A673 (cell line): Measurements from ENCODE around the gene STAB1. TPM values are rescaled to one million over a fixed set of nuclear protein-coding genes. Genes with fewer than 3 reads are reported as not detected.

Experiments
- BruUV-seq: library from RNA; stranded (reverse); fragments of 400-500 nt; replicated peaks from 2 replicates; lab custom pipeline; 2021; lab: Mats Ljungman, UMichigan
- CTCF ChIA-PET: fragments of 300-600 bp; sonication (Branson Sonifier 250); formaldehyde crosslinking; loops from one replicate; lab custom pipeline; 2022; ENCODE audit warnings: antibody characterized with exemption; lab: Charles Lee
- POLR2A ChIA-PET: fragments of 300-600 bp; sonication (Branson Sonifier 250); formaldehyde crosslinking; loops from one replicate; lab custom pipeline; 2022; ENCODE audit warnings: antibody characterized with exemption; ENCODE audit not compliant: low non-redundant PET; lab: Charles Lee
- DNase-seq: peaks from one replicate; pipeline ENCODE4 v3.0.0-alpha.2; 2015; ENCODE audit warnings: low spot score
- H3K27ac ChIP-seq: fragments of 200-600 bp; sonication (generic); 2 replicates; pipeline ENCODE4 v1.5.1; 2016; ENCODE audit warnings: mixed run types, low read depth, mild to moderate bottlenecking, mixed read lengths, antibody characterized with exemption, low read length; ENCODE audit not compliant: poor library complexity, severe bottlenecking
- H3K27me3 ChIP-seq: fragments of 200-600 bp; sonication (generic); replicated peaks from 2 replicates; pipeline ENCODE4 v1.6.1; 2017; ENCODE audit warnings: mixed run types, low read depth, mild to moderate bottlenecking, mixed read lengths, antibody characterized with exemption, low read length; ENCODE audit not compliant: insufficient read depth, poor library complexity
- H3K36me3 ChIP-seq: fragments of 200-600 bp; sonication (generic); 2 replicates; pipeline ENCODE4 v1.6.1; 2016; ENCODE audit warnings: mixed run types, mild to moderate bottlenecking, mixed read lengths, antibody characterized with exemption, low read length; ENCODE audit not compliant: insufficient read depth, poor library complexity, severe bottlenecking
- H3K4me1 ChIP-seq: fragments of 200-600 bp; sonication (generic); 2 replicates; pipeline ENCODE4 v1.6.1; 2017; ENCODE audit warnings: mixed run types, mild to moderate bottlenecking, mixed read lengths, antibody characterized with exemption, low read length; ENCODE audit not compliant: insufficient read depth, poor library complexity, severe bottlenecking
- H3K4me3 ChIP-seq: fragments of 200-600 bp; sonication (generic); 2 replicates; pipeline ENCODE4 v1.5.1; 2016; ENCODE audit warnings: low read depth, mixed run types, mild to moderate bottlenecking, mixed read lengths, low read length; ENCODE audit not compliant: poor library complexity, severe bottlenecking
- H3K9me3 ChIP-seq: fragments of 200-600 bp; sonication (generic); 2 replicates; pipeline ENCODE4 v1.6.1; 2016; ENCODE audit warnings: mixed run types, low read depth, mild to moderate bottlenecking, mixed read lengths, antibody characterized with exemption, low read length; ENCODE audit not compliant: poor library complexity, severe bottlenecking
- EZH2 ChIP-seq: fragments of 200-600 bp; sonication (generic); IDR thresholded peaks from 2 replicates; pipeline ENCODE4 v1.6.1; 2017; ENCODE audit warnings: borderline replicate concordance, low read depth, mild to moderate bottlenecking, mixed read lengths, antibody characterized with exemption, low read length; ENCODE audit not compliant: poor library complexity, severe bottlenecking
- intact Hi-C: fragments of 100-400 bp; cut with micrococcal nuclease; formaldehyde crosslinking; loops from one replicate; pipeline ENCODE4 v1.10.0; 2022; ENCODE audit not compliant: unreplicated experiment
- total RNA-seq: library from RNA; stranded (reverse); gene quantifications from 2 replicates; pipeline ENCODE4 v1.2.3, GENCODE V29; 2021
- TF ChIP-seq, protein P1 (sequence below): fragments of 300-800, 200-600 bp; sonication (generic); conservative IDR thresholded peaks from 2 replicates; pipeline ENCODE4 v1.5.1; 2017; ENCODE audit warnings: low read depth, mild to moderate bottlenecking, antibody characterized with exemption, low read length, moderate library complexity, mixed read lengths

Gene STAB1
- total RNA-seq, 1 experiment from 2014 or later: 0.41 TPM

GRCh38 chr3:52471371-52472238 is 23.5 kb upstream of the STAB1 start:
- TF ChIP-seq, protein P1, sequence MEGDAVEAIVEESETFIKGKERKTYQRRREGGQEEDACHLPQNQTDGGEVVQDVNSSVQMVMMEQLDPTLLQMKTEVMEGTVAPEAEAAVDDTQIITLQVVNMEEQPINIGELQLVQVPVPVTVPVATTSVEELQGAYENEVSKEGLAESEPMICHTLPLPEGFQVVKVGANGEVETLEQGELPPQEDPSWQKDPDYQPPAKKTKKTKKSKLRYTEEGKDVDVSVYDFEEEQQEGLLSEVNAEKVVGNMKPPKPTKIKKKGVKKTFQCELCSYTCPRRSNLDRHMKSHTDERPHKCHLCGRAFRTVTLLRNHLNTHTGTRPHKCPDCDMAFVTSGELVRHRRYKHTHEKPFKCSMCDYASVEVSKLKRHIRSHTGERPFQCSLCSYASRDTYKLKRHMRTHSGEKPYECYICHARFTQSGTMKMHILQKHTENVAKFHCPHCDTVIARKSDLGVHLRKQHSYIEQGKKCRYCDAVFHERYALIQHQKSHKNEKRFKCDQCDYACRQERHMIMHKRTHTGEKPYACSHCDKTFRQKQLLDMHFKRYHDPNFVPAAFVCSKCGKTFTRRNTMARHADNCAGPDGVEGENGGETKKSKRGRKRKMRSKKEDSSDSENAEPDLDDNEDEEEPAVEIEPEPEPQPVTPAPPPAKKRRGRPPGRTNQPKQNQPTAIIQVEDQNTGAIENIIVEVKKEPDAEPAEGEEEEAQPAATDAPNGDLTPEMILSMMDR: no peak
- TF ChIP-seq EZH2: no peak
- DNase-seq: no peak
- Histone ChIP-seq H3K4me1 (no peaks in the 10 kb centered on the region), H3K27ac (no peak overlapping the region), H3K27me3 (no peaks in the 10 kb centered on the region), H3K36me3 (peaks cover 5% of the 10 kb centered on the region), H3K4me3 (no peak overlapping the region), H3K9me3 (no peaks in the 10 kb centered on the region)
- POLR2A ChIA-PET: no interaction called here
- CTCF ChIA-PET: no interaction called here
- intact Hi-C loops: no loop called here
- BruUV-seq: no TSS peak

- Histone ChIP-seq H3K4me1 (no peaks in the 10 kb centered on the region), H3K4me3 (no peak overlapping the region), H3K36me3 (peaks cover 5% of the 10 kb centered on the region), H3K27me3 (no peaks in the 10 kb centered on the region), H3K9me3 (no peaks in the 10 kb centered on the region), H3K27ac (no peak overlapping the region)
- DNase-seq: no peak
- POLR2A ChIA-PET: no interaction called here
- no TSS peak for BruUV-seq
- intact Hi-C loops: no loop called here
- CTCF ChIA-PET: no interaction called here
- TF ChIP-seq, protein P1: no peak
- TF ChIP-seq EZH2: no peak
These were observed 22.7 kb upstream of the STAB1 start for GRCh38 chr3:52472239-52473000.

- CTCF ChIA-PET: no interaction called here
- no peaks in the 10 kb centered on the region for H3K27me3 ChIP-seq
- no peak overlapping the region for H3K4me3 ChIP-seq
- intact Hi-C loops: no loop called here
- BruUV-seq: no TSS peak
- POLR2A ChIA-PET: no interaction called here
- no peaks in the 10 kb centered on the region for H3K4me1 ChIP-seq
- peaks cover 5% of the 10 kb centered on the region for H3K36me3 ChIP-seq
- no peak overlapping the region for H3K27ac ChIP-seq
- no peak for TF ChIP-seq EZH2
- TF ChIP-seq, protein P1: no peak
- no peaks in the 10 kb centered on the region for H3K9me3 ChIP-seq
- DNase-seq: no peak
These were observed 22.1 kb upstream of the STAB1 start for GRCh38 chr3:52473026-52473425.
